TTC549 (cell line): Measurements from ENCODE around the gene KTN1.

Source experiments
- FAIRE-seq: peaks from 2 replicates; lab custom pipeline; 2012; peaks lifted over from hg19 to GRCh38; lab: Jason Lieb, UNC

KTN1 gene

DNA sequence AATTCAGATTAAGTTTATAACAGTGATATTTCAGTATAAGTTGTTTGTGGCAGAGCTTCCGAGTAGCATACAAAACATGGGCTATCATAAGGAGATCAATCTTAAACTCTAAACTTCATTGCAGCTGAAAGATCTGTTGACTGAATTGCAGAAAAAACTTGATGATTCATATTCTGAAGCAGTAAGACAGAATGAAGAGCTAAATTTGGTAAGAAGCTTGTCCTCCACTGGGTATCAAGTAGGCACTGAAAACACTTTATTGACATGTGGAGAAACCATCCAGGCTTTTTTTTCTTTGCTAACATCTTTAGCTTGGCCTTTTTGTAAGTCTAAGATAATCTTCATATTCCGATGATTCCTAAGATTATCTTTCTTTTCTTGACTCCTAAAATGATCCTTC is 93.0 kb downstream of the KTN1 start:
- no peak for FAIRE-seq

DNA sequence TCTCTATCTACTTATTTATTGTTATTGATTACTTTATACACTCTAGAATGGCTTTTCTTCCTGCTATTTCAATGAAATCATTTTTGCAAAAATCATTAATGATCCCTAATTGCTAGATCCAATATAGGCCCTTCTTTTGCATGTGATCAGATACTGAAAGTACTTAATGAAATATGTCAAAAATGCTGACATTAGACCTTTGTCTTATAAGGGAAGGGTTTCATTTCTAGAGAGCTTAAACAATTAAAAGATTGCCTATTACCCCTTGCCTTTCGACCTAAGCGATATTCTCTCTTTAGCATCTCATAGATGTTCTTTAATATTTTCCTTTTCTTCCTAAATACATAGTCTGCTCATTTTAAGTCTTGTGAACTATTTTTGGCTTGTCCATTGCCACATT is 101.1 kb downstream of the KTN1 start:
- FAIRE-seq = no peak

GRCh38 chr14:55684956-55685584 is 105.1 kb downstream of the KTN1 start:
- FAIRE-seq = no peak

GRCh38 chr14:55686713-55687112 is 106.7 kb downstream of the KTN1 start:
- FAIRE-seq = no peak

- no peak for FAIRE-seq
Measured at GRCh38 chr14:55688566-55688965, 108.6 kb downstream of the KTN1 start.

- FAIRE-seq = no peak
Measured at GRCh38 chr14:55689981-55690871, 110.2 kb downstream of the KTN1 start.

GRCh38 chr14:55691659-55692058 is 111.7 kb downstream of the KTN1 start:
- no peak for FAIRE-seq

DNA sequence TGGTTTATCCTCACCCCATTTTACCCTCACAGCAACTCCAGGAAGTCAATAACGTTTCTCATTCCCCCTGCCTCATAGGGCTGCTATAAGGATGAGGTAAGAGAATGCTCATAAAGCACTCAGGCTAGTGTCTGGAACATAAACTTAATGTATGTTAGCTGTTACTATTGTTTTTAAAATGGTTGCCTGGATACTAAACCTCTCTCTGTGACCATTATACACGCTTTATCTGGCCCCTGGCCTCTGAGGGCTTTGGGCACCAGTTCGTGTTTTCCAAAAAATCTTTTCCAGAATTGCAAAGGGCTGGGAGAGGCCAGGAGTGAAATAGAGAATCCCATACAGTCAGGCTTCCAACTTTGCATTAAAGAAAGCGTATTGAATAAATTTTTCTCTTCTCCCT is 113.9 kb downstream of the KTN1 start:
- no peak for FAIRE-seq

DNA sequence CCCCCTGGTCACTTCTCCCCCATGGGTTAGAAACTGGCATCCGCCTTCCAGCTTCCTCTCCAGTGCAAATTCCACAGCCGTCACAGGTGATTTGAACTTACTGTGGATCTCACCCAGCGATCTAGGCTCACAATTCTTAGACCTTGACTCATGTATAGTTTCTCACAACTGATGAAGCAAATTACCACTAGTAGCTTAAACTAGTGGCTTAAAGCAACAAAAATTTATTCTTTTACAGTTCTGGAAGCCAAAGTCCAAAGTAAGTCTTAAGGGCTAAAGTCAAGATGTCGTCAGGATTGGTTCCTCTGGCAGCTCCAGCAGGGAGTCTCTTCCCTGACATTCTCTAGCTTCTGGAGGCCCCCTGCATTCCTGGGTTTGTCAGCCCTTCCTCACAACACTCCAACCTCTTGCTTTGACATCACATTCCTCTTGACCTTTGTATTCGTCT is 117.4 kb downstream of the KTN1 start:
- FAIRE-seq = no peak

GRCh38 chr14:55698051-55698450 is 118.0 kb downstream of the KTN1 start:
- no peak for FAIRE-seq

DNA sequence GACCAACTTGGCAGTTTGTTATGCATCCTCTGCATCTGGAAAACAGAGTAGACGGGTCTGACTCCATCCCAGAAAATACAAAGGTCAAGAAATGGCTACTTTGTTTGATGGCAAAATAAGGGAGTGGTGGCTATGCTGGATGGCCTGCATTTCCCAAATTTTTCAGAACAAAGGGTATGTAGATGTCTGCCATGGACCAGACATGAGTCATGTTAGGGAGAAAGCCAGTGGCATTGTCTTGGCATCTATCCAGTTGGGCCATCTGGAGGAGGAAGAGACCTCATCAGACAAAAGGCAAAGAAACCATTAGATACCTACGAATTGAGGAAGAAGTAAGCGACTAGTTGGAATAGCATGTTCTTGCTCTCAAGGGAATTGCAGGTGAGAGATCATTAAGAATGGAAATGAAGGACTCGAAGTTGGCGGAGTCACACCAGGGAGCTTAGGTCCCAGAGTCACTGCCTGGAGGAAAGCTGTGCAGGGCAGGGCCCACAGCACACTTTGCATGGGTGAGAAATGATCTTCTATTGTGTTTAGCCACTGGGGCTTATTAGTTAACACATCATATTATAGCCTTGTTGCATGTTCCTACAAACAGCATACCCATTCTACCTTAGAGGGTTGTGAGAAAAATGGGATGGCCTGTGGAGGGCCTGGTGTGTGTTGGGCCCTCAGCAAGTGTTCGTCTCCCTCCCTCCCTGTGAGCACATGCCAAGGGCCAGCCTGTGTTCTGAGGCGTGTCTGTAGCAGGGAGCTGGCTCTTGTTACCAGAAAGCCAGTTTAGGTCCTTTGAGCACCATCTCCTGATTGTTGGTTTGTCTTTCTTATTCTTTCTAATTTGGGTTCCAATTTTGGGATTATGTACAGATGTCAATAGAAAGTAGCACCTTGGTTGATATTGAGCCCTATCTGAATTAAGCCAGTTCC is 119.4 kb downstream of the KTN1 start:
- FAIRE-seq = no peak

DNA sequence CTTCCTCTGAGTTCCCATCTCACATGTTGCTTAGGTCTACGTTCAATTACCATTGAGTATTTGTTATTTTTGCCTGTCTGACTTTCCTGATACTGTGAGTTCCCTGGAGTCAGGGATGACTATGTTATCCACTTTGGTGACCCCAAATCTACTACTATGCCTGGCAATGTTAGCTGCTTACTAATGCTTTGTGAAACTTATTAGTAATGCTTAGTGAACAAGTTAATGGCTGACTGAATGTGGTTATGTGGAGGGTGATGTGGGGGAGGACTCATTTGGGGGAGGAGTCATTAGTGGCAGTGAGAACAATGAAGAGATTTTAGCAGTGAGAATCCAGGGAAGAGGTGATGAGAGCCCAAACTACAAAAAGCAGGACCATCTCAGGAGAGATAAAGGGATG is 121.6 kb downstream of the KTN1 start:
- no peak for FAIRE-seq

- FAIRE-seq = no peak
Measured at GRCh38 chr14:55702511-55702910, 122.5 kb downstream of the KTN1 start.

DNA sequence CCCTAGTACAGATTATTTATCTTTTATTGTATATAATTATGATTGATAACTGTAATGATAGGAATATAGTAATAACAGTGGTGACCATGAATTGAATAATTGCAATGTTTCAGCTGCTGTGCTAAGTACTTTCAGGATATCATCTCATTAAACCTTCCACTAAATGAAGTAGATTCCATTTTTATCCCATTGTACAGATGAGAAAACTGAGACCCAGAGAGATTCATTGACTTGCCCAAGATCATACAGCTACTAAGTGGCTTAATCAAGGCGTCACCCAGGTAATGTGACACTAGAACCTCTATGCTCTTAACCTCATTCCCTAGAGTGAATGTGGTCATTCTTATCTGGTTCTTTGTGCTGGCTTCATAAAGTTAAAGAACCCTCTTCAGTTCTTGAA is 124.6 kb downstream of the KTN1 start:
- FAIRE-seq = no peak

DNA sequence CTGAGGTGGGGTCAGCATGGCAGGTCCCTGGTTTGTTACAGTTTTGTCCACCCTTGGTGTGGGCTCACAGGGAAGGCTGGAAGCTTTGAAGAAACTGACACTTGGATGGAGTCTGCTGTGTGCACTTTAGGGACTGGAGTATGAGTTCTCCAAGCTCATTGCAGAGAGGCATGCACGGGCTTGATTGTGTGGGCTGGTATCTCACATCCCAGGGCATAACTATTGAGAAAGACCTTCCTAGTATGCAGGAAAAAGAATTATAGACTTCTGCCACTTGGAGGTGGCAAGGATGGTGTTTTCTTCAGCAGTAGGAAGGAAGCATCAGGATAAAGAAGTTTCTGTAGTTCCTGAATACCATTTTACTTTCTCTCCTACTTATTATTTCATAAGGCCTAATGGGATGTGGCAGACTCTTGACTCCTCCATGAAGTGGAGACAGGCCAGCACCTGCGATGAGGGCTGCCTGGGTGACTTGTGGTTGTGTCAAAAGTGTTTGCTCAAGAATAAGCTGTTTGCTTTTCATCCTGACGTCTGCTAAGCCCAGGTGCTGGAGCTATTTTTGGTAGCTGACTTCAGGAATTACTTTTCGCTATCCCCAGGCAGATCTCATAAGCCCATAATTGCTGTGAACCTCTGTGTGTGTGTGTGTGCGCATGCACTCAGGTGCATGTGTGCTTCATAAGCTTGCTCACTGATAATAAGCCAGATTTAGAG is 125.8 kb downstream of the KTN1 start:
- FAIRE-seq = no peak

DNA sequence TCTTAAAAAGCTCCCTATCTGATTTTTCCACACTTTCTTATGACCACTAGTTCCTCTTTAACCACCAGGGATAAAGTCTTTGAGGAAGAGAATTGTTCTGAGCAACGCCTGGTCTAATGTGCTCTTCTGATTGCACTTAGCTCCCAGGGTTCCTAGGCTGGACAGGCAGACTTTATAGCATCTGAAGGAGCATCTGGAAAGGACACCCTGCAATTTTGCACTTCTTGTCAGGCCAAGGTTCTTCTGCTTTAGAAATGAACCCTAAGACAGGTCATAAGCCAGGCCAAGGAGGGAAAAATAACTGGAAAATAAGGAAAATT is 126.3 kb downstream of the KTN1 start:
- FAIRE-seq = no peak

- FAIRE-seq = no peak
Measured at GRCh38 chr14:55706893-55707292, 126.9 kb downstream of the KTN1 start.

DNA sequence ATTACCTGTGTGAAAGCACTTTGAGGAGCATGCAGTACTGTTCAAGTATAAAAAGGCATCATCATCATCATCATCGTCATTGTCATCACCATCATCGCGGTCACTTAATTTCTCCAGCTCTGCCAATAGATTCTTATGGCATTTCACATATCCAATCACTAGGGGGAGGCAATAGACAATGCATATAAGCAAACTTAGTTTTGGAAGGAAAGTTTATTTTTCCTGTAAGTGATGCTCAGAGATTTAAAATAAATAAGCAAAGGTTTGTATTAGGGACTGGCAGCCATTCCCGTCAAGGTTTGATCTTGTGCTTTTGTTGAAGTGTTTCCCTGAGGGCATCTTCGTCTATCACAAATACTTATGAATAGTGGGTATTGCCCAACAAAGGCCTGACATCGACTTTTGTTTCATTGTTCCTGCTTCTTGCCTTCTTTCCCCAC is 127.4 kb downstream of the KTN1 start:
- peak; percentile 42 for FAIRE-seq

DNA sequence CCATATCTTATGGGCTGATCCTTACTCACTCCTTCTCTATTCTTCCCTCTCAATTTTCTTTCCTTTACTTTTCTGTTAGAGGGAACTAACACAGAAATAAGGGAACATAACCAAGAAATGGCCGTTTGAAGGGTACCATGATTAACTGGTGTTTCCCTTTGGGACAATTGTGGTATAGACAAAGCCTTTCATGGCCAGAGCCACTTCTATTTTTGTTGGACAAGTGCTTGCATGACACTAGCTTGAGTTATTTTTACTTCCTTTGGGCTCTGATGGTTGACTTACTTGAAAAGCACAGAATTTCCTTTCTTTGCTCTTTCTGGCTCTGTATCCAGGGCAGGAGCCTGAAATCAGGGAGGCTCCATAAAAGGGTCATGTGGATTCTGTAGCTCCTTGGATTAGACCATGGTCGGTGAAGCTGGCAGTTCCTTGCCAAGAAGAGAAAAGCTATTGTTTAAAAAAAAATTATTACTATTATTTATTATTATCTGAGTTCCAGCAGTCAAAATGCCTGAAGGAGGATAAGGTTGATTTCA is 130.6 kb downstream of the KTN1 start:
- no peak for FAIRE-seq

DNA sequence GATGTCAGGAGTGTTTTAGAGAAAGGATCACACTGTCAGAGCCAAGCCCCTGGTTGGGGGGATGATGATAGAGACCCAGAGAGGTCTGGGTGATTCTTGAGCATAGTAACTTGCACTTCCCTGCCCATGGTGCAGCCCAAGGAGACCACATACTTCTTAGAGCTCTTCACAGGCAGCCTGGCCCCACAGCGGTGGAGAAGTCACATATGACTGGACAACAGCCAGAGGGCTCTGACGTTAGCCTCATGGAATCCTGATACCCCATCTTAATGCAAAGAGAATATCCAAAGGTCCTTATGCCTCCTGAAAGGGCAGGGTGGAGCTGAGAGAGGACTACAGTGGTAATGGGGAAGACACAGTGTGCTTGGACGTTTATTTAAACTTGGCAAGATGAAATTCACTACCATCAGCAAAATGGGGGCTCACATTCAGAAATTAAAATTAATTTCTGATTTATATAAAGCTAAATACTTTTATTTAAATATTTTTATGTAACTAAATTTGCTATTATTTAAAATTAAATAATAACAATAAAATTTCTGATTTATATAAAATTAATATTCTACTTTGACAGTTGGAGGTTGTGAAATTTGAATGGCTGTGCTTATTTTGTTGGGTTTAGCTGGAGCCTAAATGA is 131.3 kb downstream of the KTN1 start:
- no peak for FAIRE-seq

GRCh38 chr14:55712491-55712890 is 132.5 kb downstream of the KTN1 start:
- FAIRE-seq = no peak
